NCI-H69 (cell line): ENCODE measurements around the gene B4GALNT3.
A peak's percentile ranks its signal among the peaks of the same experiment; 100 is the strongest.

Source experiments
- DNase-seq: peaks from one replicate; lab custom pipeline; 2025; lab: John Stamatoyannopoulos, UW

B4GALNT3 gene

DNA sequence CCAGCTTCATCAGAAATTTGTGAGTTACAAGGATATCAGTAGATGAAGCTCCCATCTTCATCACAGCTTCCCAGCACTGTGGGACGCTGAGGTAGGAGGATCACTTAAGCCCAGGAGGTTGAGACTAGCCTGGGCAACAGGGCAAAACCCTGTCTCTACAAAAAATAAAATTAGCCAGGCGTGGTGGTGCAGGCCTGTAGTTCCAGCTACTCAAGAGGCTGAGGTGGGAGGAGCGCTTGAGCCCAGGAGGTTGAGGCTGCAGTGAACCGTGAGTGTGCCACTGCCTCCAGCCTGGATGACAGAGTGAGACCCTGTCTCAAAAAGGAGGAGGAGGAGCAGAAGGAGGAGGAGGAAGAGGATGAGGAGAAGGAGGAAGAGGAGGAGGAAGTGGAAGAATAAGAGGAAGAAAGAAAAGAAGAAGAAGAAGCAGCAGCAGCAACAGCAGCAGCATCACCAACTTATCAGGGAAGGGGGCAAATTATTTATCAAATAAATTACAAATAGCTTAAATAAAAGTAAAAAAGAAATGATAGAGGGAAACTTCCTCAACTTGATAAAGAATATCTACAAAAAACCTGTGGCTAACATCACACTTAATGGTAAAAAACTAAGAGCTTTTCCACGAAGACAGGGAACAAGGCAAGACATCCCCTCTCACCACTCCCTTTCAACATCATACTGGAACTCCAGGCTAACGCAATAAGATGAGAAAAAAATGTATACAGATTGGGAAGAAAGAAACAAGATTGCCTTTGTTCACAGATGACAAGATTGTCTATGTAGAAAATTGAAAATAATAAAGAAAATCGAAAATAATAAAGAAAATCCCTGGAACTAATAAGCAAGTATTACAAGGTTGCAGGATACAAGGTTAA, 133.9 kb downstream of the B4GALNT3 start:
- no peak for DNase-seq

DNA sequence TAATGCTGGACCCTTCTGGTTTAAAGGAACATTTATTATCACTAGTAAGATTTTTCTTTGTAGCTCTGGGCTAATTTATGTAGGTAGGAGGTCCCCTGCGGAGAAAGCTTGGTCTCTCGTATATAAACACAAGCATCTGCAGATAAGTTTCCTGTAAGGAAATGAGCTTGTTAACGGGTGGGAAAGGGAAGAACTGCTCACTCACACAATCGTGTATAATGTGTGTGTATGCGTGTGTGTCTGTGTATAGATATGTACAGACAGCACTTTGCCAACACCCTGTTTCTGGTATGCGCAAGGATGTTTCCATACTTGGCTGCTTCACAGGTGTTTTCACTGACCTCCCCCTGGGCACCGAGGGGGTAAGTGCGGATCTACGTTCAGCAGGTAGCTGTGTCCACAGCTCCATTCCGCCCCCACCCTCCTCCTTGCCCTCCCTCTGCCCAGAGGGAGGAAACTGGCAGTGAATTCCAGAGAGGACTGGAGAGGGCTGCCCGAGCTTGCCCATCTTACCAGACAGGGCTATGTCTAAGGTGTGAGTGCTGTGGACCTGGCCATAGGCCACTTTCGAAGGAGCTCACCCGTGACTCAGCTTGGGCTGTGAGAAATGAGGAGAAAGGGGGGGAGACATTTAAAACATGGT, 138.3 kb downstream of the B4GALNT3 start:
- peak; percentile 85 for DNase-seq

DNA sequence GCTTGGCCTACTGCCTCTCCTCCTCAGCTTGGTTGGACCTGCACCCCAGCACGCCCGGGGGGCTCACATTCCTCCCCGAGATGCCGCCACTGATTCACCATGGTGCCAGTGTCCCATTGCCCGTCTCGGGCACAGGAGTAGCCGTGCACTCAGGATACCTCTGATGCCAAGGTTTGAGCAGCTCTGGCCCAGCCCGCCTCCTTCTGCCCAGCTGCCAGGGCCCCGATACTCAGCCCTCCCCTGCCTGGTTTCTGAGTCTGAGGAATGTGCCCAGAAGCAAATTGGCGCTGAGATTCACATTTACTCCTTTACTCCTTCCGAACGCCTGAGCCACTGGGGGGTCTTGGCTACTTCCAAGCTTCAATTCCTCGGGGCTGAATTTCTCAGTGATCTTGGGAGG, 140.0 kb downstream of the B4GALNT3 start:
- DNase-seq, result no peak

DNA sequence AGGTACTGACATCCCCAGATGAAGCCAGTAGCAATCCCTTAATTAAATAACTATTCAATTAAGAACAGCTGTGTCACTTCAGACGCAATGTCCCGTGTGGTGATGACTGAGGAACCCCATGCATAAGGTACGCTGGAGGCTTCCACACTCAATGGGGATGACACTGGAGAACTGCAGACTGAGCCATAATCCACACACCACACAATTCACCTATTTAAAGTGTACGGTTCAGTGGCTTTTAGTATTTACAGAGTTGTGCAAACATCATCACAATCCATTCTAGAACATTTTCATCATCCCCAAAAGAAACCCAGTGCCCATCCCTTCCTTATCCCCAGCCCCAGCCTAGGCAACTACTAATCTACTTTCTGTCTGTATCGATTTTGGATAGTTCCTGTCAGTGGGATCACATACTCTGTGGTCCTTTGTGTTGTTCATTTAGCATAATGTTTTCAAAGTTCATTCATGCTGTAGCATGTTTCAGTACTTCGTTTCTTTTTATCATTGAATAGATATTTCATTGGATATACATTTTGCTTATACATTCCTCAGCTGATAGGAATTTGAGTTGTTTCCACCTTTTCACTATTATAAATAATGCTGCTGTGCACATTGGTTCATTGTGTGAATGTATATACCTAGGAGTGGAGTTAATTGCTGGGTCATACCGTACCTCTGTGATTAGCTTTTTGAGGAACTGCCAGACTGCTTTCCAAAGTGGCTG, 142.4 kb downstream of the B4GALNT3 start:
- DNase-seq, result peak; percentile 82

DNA sequence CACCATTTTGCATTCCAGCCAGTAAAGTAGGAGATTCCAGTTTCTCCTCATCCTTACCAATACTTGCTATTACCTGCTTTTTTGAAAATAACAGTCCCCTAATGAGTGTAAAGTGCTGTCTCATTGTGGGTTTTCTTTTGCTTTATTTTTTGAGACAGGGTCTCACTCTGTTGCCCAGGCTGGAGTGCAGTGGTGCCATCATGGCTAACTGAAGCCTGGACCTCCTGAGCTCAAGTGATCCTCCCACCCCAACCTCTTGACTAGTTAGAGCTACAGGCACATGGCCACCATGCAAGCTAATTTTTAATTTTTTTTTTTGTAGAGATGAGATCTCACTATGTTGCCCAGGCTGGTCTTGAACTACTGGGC, 142.9 kb downstream of the B4GALNT3 start:
- DNase-seq, result no peak

DNA sequence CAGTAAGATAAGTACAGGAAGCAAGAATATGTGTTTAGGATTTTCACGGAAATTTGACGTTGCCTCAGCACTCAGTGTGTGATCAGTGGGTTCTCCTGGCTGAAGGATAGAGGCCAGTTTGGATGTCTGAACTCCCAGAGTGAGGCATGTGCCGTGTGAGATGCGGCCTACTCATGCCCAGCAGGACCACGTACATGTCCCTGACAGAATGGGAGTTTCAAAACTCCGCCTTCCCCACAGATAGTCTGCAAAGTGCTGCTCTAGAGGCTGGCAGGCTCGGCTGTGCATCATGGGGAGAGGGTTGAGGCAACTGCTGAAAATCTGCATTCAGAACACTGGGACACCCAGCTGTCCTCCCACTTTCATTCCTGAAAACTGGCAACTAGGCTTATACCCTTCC, 145.2 kb downstream of the B4GALNT3 start:
- no peak for DNase-seq

DNA sequence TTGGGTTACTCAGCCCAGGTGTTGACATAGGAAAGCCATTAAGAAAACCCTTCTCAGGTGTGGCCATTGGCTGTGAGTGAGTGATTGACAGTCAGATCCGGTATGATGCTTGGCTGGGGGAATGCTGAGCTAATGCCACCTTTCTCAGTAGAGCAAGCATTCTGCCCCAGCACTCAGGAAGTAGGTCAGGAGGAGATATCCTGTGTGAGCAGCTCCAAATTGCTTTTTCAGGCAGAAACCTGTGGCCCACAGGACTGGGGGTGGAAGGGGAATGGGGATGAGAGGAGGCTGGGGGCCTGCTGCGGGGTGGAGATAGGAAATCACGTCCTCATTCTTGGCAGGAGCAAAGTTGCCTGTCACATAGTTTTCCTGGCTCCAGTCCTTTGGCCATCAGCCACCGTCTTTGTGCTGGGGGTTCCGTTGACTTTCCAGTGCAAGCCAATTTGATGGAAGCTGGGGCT, 147.8 kb downstream of the B4GALNT3 start:
- DNase-seq, result no peak

DNA sequence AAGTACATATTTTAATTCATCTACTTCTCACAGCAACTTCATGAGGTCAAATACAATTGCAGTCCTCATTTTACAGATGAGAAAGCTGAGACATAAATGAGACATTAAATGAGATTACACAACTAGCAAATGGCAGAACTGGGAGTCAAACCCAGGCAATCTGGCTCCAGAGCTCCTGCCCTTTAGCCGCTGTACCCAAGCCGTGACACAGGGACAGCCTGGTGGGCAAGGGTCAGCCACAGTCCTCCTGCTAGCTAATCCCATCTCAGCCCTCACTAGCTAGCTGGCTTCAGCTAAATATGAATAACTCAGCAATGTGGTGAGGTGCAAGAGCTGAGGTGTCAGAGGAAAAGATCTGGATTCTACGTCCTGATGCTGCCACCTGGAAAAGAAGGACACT, 148.7 kb downstream of the B4GALNT3 start:
- no peak for DNase-seq

DNA sequence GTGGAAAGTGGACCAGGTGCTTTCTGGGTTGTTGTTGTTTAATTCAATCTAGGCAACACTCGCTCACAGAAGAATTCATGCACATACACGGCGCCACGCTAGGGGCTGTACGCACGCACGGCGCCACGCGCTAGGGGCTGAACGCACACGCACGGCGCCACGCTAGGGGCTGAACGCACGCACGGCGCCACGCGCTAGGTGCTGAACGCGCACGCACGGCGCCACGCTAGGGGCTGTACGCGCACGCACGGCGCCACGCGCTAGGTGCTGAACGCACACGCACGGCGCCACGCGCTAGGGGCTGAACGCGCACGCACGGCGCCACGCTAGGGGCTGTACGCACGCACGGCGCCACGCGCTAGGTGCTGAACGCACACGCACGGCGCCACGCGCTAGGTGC, 149.2 kb downstream of the B4GALNT3 start:
- no peak for DNase-seq

DNA sequence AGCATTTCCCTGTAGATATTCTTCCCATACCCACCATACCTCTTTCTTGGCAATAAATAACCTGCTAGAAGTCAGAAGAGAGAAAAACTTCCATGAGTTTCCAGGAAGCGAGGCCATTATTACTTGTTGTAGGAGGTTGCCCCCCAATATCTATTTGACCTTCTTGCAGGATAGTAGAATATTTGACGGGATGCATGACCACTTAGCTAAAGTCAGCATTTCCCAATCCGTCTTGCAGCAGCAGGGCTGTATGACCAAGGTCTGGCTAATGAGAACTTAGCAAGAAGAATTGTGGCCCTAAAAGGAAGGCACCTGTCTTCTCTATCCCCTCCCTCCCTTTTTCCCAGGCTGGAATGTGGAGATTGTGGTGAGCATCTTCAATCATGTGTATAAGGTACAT, 152.0 kb downstream of the B4GALNT3 start:
- no peak for DNase-seq

DNA sequence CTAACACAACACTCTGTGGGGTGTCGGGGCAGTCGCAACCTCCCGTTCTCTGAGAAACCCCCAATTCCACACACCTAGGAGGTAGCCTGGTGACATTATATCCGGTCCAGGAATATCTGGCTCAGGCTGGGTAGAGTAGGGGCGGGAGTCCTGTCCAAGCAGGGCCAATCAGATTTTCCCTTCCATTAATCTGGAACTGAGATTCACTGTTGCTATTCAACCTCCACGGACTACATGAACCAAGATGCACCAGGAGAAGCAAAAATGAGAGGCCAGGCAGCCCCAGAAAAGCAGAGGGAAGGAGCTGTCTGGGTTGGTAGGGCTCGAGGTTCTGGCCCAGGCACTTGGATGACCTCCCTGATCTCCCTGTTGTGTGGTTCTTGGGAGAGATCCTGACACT, 152.6 kb downstream of the B4GALNT3 start:
- no peak for DNase-seq

DNA sequence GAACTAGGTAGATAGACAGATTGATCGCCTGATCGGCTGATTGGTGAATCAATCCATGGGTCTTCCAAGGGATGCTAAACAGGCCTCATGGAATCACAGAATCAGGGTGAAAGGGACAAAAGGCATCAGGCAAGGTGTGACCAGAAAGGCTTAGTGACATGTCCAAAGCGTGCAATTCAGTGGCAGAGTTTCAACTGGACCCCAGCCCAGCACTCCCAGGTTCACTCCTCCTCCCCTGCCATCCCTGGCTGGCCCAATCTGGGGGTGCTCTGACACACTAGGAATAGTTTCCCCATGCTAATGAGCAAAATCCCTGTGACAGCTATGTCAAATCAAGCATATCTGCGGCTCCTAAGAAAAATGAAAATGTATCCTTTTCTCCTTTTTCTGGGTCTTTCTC, 153.1 kb downstream of the B4GALNT3 start:
- DNase-seq, result no peak
